HG03520 (cell line): Measurements from ENCODE around the gene DOCK1.

ENCODE experiments used
- ATAC-seq: cut with Tn5 transposase; IDR thresholded peaks from one replicate; pipeline ENCODE4 v1.9.1; 2021; ENCODE audit warnings: mild to moderate bottlenecking, moderate library complexity; ENCODE audit not compliant: unreplicated experiment

Gene DOCK1

GRCh38 chr10:127028556-127028955 is 123.3 kb downstream of the DOCK1 start:
- no peak for ATAC-seq

DNA sequence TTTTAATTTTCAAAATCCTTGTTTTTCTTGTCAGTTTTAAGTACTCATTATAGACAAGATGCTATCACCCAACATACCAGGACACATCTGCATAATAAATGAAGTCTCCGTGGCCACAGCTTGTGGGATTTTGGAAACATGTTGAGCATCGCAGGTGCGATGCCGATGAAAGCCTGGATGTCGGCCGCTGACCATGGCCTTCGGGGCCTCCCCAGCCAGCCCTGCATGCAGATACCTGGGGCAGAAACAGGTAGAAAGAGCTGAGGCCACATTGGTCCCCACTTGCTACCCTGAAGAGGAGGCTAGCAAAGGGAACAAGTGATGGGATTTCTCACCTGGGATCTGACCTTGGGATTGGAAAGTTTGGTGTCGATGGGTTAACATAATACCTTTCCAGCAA is 123.8 kb downstream of the DOCK1 start:
- ATAC-seq = no peak

GRCh38 chr10:127033216-127034033 is 128.2 kb downstream of the DOCK1 start:
- ATAC-seq = no peak

DNA sequence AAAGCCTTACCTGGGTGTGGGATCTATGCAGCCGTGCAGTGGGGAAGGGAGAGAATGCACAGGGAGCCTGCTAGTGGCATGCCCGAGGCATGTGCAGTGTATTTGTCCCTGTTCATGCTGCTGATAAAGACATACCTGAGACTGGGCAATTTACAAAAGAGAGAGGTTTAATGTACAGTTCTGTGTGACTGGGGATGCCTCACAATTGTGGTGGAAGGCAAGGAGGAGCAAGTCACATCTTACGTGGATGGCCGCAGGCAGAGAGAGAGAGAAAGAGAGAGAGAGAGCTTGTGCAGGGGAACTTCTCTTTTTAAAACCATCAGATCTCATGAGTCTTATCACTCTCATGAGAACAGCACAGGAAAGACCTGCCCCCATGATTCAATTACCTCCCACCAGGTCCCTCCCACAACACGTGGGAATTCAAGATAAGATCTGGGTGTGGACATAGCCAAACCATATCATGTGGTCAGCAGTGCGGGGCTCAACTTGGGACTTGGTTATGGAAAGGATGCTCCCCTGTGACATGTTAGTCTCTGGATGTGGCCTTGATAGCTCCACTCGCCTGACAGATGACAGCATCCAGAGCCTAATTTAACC is 128.9 kb downstream of the DOCK1 start:
- no peak for ATAC-seq

GRCh38 chr10:127034790-127035189 is 129.6 kb downstream of the DOCK1 start:
- no peak for ATAC-seq

GRCh38 chr10:127035827-127036226 is 130.6 kb downstream of the DOCK1 start:
- no peak for ATAC-seq

DNA sequence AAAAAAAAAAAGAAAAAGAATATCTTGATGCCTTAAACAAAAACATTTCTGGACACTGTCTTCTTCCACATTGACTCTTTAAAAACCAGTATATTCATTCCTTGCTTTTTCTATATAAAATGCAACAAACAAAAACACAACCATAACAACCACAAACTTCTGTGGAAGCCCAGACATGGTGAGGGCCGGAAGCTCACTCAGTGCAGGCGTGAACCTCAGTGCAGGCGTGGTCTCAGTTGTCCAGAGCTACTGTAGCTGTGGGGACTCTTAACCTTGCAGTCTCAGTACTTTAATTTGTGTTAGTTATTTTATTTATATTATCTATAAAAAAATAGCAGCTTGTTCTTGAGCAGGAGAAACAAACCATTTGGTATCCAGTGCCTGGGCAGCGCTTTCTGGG is 131.8 kb downstream of the DOCK1 start:
- no peak for ATAC-seq

GRCh38 chr10:127039435-127039834 is 134.2 kb downstream of the DOCK1 start:
- no peak for ATAC-seq

- ATAC-seq = no peak
Measured at GRCh38 chr10:127040756-127041155, 135.5 kb downstream of the DOCK1 start.

DNA sequence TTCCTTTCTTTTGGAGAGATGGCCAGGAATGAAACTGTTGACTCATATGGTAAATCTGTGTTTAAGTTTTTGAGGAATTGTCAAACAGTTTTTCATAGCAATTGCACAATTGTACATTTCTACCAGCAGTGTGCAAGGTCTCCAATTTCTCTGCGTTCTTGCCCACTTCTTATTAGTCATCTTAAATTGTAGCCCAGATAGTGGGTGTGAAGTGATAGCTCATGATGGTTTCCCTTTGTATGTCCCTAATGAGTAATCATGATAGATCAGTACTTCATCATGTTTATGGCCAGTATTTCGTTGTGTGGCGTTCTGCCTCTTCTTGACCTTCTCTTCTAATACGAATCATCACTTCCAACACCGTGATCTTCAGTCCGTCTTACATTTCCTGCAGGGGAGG is 136.3 kb downstream of the DOCK1 start:
- ATAC-seq = no peak

- ATAC-seq = no peak
Measured at GRCh38 chr10:127043301-127043700, 138.1 kb downstream of the DOCK1 start.

GRCh38 chr10:127044186-127044585 is 139.0 kb downstream of the DOCK1 start:
- no peak for ATAC-seq

- no peak for ATAC-seq
Measured at GRCh38 chr10:127046975-127047877, 142.0 kb downstream of the DOCK1 start.

GRCh38 chr10:127047878-127048238 is 142.6 kb downstream of the DOCK1 start:
- ATAC-seq = no peak

GRCh38 chr10:127048630-127049029 is 143.4 kb downstream of the DOCK1 start:
- ATAC-seq = no peak

DNA sequence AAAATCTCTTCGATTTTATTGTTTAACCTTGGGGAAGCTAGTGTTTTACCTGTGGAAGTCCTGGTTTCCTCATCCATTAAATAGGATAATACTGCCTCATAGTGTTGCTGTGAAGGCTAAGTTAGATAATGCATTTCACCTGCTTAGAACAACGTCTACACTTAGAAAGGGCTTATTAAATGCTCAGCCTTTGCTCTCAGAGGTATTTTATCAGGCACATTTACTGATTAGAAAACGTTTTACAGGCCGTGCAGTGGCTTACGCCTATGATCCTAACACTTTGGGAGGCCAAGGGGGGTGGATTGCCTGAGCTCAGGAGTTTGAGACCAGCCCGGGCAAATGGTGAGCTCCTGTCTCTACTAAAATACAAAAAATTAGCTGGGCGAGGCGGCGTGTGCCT is 146.8 kb downstream of the DOCK1 start:
- no peak for ATAC-seq

GRCh38 chr10:127055263-127055662 is 150.0 kb downstream of the DOCK1 start:
- ATAC-seq = no peak

GRCh38 chr10:127059314-127059713 is 154.1 kb downstream of the DOCK1 start:
- no peak for ATAC-seq

GRCh38 chr10:127063762-127064161 is 158.5 kb downstream of the DOCK1 start:
- no peak for ATAC-seq

- ATAC-seq = no peak
Measured at GRCh38 chr10:127064474-127064873, 159.2 kb downstream of the DOCK1 start.

- ATAC-seq = no peak
Measured at GRCh38 chr10:127067542-127068194, 162.4 kb downstream of the DOCK1 start.
